ENCODE measurements around the gene CACNA1I. TPM values are rescaled to one million over a fixed set of nuclear protein-coding genes. Genes with fewer than 3 reads are reported as not detected.

CACNA1I gene
- total RNA-seq (2014; rRNA removed; shearing (Covaris generic)): 1.7 and 2.4 TPM in 2 replicates
- 0.42 and 0.47 TPM in 2 replicates for polyA plus RNA-seq (2016; fragmentation: Nextera tagmentation; extraction: Ambion mirVana)
- long read RNA-seq: 0 reads

- TF ChIP-seq CREB1 (CRISPR knock-in tag; IDR thresholded peaks at IDR 0.05; ENCODE audit: low read depth) (no peak), ZNF331 (CRISPR knock-in tag; IDR thresholded peaks at IDR 0.05; ENCODE audit: low read depth) (no peak), EZH2 (IDR thresholded peaks at IDR 0.05; ENCODE audit: low read depth, unreplicated experiment) (no peak), ZNF462 (CRISPR knock-in tag; IDR thresholded peaks at IDR 0.05) (no peak), ETS1 (IDR thresholded peaks at IDR 0.05) (no peak), CTCF (conservative IDR thresholded peaks at IDR 0.05; ENCODE audit: low read depth in 2 of 2) (no peak), STAT1 (IDR thresholded peaks at IDR 0.05; ENCODE audit: unreplicated experiment) (no peak), NANOG (IDR thresholded peaks at IDR 0.05; ENCODE audit: borderline replicate concordance) (no peak), JUNB (IDR thresholded peaks at IDR 0.05; ENCODE audit: unreplicated experiment) (no peak), EZH2phosphoT487 (IDR thresholded peaks at IDR 0.05; ENCODE audit: unreplicated experiment) (no peak), REST (IDR thresholded peaks at IDR 0.05; ENCODE audit: unreplicated experiment) (no peak), POLR2AphosphoS5 (IDR thresholded peaks at IDR 0.05; ENCODE audit: low read depth) (no peak), ZNF114 (CRISPR knock-in tag; IDR thresholded peaks at IDR 0.05) (no peak)
- ATAC-seq (no peak), DNase-seq (ENCODE audit: low spot score) (no peak)
- Mint-ChIP-seq H3K4me3 (no peak within 1 kb of the TSS), H3K36me3 (ENCODE audit: low read depth) (peaks cover 4% of the 10 kb centered on the region; the same call in 2 of the 3 replicates), H3K4me1 (peaks cover 6% of the 10 kb centered on the region; the same call in 2 of the 3 replicates), H3K27ac (no peak within 1 kb of the TSS), H3K27me3 (ENCODE audit: insufficient read depth, low read depth, poor library complexity) (peaks cover 2% of the 10 kb centered on the region), H3K9me3 (peaks cover 3% of the 10 kb centered on the region)
- Histone ChIP-seq H3K9me2 (ENCODE audit: insufficient read depth) (no peaks in the 10 kb centered on the region), H3K4me3 (no peak within 1 kb of the TSS), H3K27me3 (ENCODE audit: insufficient read depth) (no peaks in the 10 kb centered on the region), H3K4me2 (no peak within 1 kb of the TSS), H3F3A (replicated peaks; ENCODE audit: low read depth) (no peaks in the 10 kb centered on the region), H3K36me3 (ENCODE audit: insufficient read depth) (no peaks in the 10 kb centered on the region), H4K20me1 (replicated peaks; ENCODE audit: insufficient read depth) (no peaks in the 10 kb centered on the region), H3K4me1 (ENCODE audit: insufficient read depth) (no peaks in the 10 kb centered on the region), H3K79me2 (replicated peaks; ENCODE audit: insufficient read depth) (no peaks in the 10 kb centered on the region), H3K27ac (ENCODE audit: low read depth) (no peak within 1 kb of the TSS), H2AFZ (no peak within 1 kb of the TSS)
Observed at GRCh38 chr22:39570665-39571064, at the start of gene CACNA1I. Gene CACNA1I (plus strand): TSS chr22:39570753. CDS start chr22:39570753, 0 bp downstream.

All from GM23338 (cell line).